Muscle layer of colon (tissue), 2 donors: ENCODE measurements around the gene GPR161.
"Not testable (repeated sequence)": the region's sequence is repeated elsewhere in the genome, so short reads cannot be mapped to it uniquely, and the experiment has no call there.

ENCODE experiments used
- H3K27ac ChIP-seq: one replicate; pipeline ENCODE4 v1.7.0; 2013; ENCODE audit warnings: low read depth, mild to moderate bottlenecking, low read length, moderate library complexity
- H3K27me3 ChIP-seq, 2 donors: one replicate each; pipeline ENCODE4 v1.7.0; 2013; ENCODE audit warnings: low read length in 2 of 2, mild to moderate bottlenecking in 2 of 2; ENCODE audit not compliant: insufficient read depth in 2 of 2, control insufficient read depth in 1 of 2
- H3K36me3 ChIP-seq: one replicate; pipeline ENCODE4 v1.7.0; 2013; ENCODE audit warnings: mild to moderate bottlenecking, low read length; ENCODE audit not compliant: insufficient read depth
- H3K4me1 ChIP-seq: one replicate; pipeline ENCODE4 v1.7.0; 2013; ENCODE audit warnings: mild to moderate bottlenecking, low read length; ENCODE audit not compliant: insufficient read depth
- H3K4me3 ChIP-seq, 2 donors: one replicate each; pipeline ENCODE4 v1.7.0; 2013; ENCODE audit warnings: low read length in 2 of 2, low read depth in 1 of 2, mild to moderate bottlenecking in 1 of 2, moderate library complexity in 1 of 2
- H3K9ac ChIP-seq: one replicate; pipeline ENCODE4 v1.7.0; 2013; ENCODE audit warnings: low read length
- H3K9me3 ChIP-seq: one replicate; pipeline ENCODE4 v1.7.0; 2013; ENCODE audit warnings: mild to moderate bottlenecking, low read length
- donor health status: abdominal sarcoma.
- donor health status: Adenocarcinoma of cecum.

GPR161 gene

GRCh38 chr1:168083456-168084325, 53.0 kb downstream of the GPR161 start:
- no peaks in the 10 kb centered on the region for H3K27me3 ChIP-seq
- no peaks in the 10 kb centered on the region for H3K36me3 ChIP-seq
- no peaks in the 10 kb centered on the region for H3K9me3 ChIP-seq
- no peak overlapping the region for H3K9ac ChIP-seq
- H3K27ac ChIP-seq = no peak overlapping the region
- peaks cover 14% of the 10 kb centered on the region for H3K4me1 ChIP-seq
- no peak overlapping the region for H3K4me3 ChIP-seq

DNA sequence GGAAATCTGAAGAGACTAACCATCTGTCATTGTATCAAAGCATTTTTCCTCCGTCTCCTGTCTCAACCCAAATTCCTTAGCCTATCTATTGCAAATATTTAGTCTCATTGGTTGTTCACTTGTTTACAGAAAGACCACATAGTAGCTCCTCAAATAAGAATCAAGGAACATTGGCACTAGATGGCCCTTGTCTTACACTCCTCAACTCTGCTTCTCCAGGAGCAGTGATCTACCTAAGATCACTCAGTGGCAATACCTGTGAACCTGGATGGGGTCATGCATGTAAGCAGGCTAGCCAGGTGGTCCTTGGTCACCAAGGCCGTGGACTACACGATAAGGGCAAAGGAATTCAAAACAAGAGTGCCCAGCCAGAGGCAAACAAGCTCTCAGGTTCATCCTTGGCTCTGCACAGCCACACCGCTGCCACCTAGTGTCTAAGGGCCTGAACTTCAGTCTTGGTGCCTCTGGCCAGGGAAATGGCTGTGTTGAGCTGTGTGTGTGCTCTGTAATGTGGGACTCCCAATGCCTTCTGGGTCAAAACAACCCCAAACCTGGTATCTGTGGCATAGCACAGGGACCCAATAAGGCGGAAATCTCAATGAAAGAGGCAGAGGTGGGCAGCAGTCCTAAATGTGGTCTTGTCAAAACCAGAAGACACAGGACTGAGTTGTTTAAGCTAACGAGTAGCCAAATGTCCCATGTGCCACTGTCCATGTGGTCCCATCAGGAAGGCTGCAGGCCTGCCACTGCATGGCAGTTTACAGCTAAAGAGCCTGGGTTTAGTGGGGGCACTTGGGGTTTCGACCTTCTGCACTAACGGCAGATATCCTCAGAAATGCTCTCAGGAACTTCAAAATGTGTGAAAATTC, 54.5 kb downstream of the GPR161 start:
- Histone ChIP-seq H3K9me3 (no peaks in the 10 kb centered on the region), H3K27ac (no peak overlapping the region), H3K9ac (no peak overlapping the region), H3K36me3 (peaks cover 10% of the 10 kb centered on the region), H3K4me1 (peaks cover 14% of the 10 kb centered on the region), H3K4me3 (no peak overlapping the region), H3K27me3 (no peaks in the 10 kb centered on the region)

DNA sequence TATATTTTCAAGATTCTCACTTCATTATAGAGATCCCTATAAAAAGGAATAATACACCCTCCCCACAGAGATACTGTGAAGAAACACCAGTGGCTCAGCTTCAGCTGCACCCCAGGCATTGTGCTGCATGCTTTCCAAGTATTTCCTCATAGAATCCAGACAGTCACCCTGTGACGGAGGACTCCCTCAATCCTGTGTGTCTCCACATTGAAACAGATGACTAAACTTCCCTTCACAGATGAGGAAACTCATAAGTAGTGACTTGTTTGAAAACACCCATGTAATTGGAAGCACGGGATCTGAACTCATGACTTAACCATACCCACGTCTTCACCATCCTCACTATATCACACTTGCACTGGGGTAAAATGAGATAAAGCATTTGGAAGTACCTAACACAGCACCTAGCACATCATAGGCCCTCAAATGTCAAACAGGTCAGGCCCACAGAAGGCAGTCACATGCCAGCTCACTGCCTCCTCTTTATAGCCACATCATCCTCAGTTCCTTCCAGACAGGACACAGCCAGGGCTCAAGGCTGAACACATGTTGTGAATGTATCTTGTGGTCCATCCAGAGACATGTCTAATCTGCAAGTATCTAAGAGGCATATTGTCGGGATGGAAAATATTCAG, 55.2 kb downstream of the GPR161 start:
- Histone ChIP-seq H3K36me3 (peaks cover 17% of the 10 kb centered on the region), H3K27me3 (no peaks in the 10 kb centered on the region), H3K9me3 (no peaks in the 10 kb centered on the region), H3K9ac (no peak overlapping the region), H3K4me1 (peaks cover 14% of the 10 kb centered on the region), H3K4me3 (no peak overlapping the region), H3K27ac (no peak overlapping the region)

GRCh38 chr1:168079761-168080160, 57.0 kb downstream of the GPR161 start:
- Histone ChIP-seq H3K4me3 (no peak overlapping the region), H3K36me3 (peaks cover 25% of the 10 kb centered on the region), H3K27me3 (no peaks in the 10 kb centered on the region), H3K4me1 (peaks cover 9% of the 10 kb centered on the region), H3K9me3 (no peaks in the 10 kb centered on the region), H3K27ac (no peak overlapping the region), H3K9ac (no peak overlapping the region)

DNA sequence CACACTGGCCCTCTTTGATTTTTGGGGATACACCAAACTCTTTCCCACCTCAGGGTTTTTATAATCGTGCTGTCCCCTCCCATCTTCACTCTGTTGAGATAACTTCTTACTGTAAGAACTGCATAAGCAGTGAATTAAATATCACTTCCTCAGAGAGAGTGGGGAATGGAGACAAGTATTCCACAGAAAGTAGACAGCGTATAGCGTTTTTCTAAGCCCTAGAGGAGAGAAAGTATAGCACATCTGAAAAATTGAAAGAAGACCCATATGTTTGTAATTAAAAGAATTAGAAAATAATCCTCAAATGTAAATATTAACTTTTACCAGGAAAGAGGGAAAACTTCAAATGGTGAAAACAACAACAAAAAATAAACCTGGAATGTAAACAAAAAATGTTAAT, 67.3 kb downstream of the GPR161 start:
- H3K9ac ChIP-seq = no peak overlapping the region
- no peaks in the 10 kb centered on the region for H3K9me3 ChIP-seq
- H3K36me3 ChIP-seq = peaks cover 56% of the 10 kb centered on the region
- H3K4me1 ChIP-seq = no peaks in the 10 kb centered on the region
- no peak overlapping the region for H3K4me3 ChIP-seq
- no peak overlapping the region for H3K27ac ChIP-seq
- no peaks in the 10 kb centered on the region for H3K27me3 ChIP-seq

DNA sequence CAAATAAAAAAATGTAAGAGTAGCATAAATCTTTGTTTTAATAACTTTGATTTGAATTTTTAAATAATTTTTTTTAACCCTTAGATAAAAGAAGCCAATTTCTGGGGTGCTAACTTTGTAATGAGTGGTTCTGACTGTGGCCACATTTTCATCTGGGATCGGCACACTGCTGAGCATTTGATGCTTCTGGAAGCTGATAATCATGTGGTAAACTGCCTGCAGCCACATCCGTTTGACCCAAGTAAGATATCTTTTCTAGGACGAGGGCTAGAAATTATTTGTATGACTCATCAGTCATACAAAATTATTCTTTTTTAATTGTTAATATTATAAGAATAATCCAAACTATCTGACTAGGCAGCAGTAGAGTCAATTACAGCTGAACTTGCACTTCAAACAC, 71.2 kb downstream of the GPR161 start:
- no peaks in the 10 kb centered on the region for H3K4me1 ChIP-seq

GRCh38 chr1:168064216-168064615, 72.5 kb downstream of the GPR161 start:
- H3K9ac ChIP-seq = no peak overlapping the region
- no peaks in the 10 kb centered on the region for H3K27me3 ChIP-seq
- no peak overlapping the region for H3K4me3 ChIP-seq
- no peaks in the 10 kb centered on the region for H3K4me1 ChIP-seq
- H3K27ac ChIP-seq = no peak overlapping the region
- H3K9me3 ChIP-seq = no peaks in the 10 kb centered on the region
- peaks cover 23% of the 10 kb centered on the region for H3K36me3 ChIP-seq

More for the DNA sequence above, 71.2 kb downstream of the GPR161 start:
- no peak overlapping the region for H3K4me3 ChIP-seq
- peaks cover 32% of the 10 kb centered on the region for H3K36me3 ChIP-seq
- no peak overlapping the region for H3K27ac ChIP-seq
- H3K27me3 ChIP-seq = no peaks in the 10 kb centered on the region
- H3K9ac ChIP-seq = no peak overlapping the region
- H3K9me3 ChIP-seq = no peaks in the 10 kb centered on the region

GRCh38 chr1:168057921-168058320, 78.8 kb downstream of the GPR161 start:
- H3K4me1 ChIP-seq = peaks cover 6% of the 10 kb centered on the region
- no peak overlapping the region for H3K4me3 ChIP-seq
- H3K9me3 ChIP-seq = no peaks in the 10 kb centered on the region

DNA sequence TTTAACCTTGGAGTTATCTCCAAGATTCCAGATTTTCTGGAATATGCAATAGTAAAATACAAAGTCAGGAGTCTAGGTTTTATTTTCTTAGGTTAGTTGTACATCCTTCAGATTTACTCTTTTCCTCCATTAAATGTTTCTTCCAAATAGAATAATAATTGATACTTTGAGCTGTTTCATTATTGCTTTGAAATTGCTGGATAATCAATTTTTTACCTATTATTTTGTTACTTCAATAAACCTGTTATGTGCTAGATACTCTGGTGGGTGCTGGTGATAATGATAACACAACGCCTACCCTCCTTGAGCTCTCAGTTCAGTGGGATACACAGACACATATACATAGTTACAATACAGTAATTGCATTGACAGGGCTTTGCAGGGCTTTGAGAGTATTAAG, 79.4 kb downstream of the GPR161 start:
- Histone ChIP-seq H3K4me1 (peaks cover 6% of the 10 kb centered on the region), H3K4me3 (no peak overlapping the region), H3K27ac (no peak overlapping the region)

More at GRCh38 chr1:168057921-168058320, 78.8 kb downstream of the GPR161 start:
- H3K9ac ChIP-seq = no peak overlapping the region
- H3K27me3 ChIP-seq = no peaks in the 10 kb centered on the region
- H3K27ac ChIP-seq = no peak overlapping the region
- no peaks in the 10 kb centered on the region for H3K36me3 ChIP-seq

GRCh38 chr1:168056152-168056551, 80.6 kb downstream of the GPR161 start:
- not testable (repeated sequence) for H3K4me3 ChIP-seq, H3K27ac ChIP-seq, H3K9ac ChIP-seq, H3K9me3 ChIP-seq, H3K36me3 ChIP-seq, H3K4me1 ChIP-seq, H3K27me3 ChIP-seq

More for the DNA sequence above, 79.4 kb downstream of the GPR161 start:
- H3K27me3 ChIP-seq = no peaks in the 10 kb centered on the region
- no peaks in the 10 kb centered on the region for H3K36me3 ChIP-seq
- no peaks in the 10 kb centered on the region for H3K9me3 ChIP-seq
- H3K9ac ChIP-seq = no peak overlapping the region

DNA sequence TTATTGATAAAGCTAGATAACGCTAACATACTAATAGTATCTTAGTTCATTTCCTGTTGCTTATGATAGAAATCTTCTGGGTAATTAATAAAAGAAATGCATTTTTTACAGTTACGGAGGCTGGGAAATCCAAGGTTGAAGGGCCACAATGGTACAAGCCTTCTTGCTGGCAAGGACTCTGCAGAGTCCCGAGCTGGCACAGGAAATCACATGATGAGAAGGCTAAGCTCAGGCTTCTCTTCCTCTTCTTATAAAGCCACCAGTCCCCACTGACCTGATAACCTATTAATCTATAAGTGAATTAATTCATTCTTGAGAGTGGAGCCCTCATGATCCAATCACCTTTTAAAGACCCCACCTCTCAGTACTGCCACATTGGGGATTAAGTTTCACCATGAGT, 82.6 kb downstream of the GPR161 start:
- H3K4me3 ChIP-seq = no peak overlapping the region
- H3K36me3 ChIP-seq = no peaks in the 10 kb centered on the region
- no peaks in the 10 kb centered on the region for H3K27me3 ChIP-seq
- H3K4me1 ChIP-seq = peaks cover 14% of the 10 kb centered on the region
- no peak overlapping the region for H3K9ac ChIP-seq
- no peaks in the 10 kb centered on the region for H3K9me3 ChIP-seq
- no peak overlapping the region for H3K27ac ChIP-seq
